ENCODE results near the gene GGA3.

GRCh38 chr17:75199886-75200618 lies 61.4 kb downstream of the GGA3 start:
- no peak for TF ChIP-seq CTCF (IDR thresholded peaks at IDR 0.05)
- no peak for TF ChIP-seq POLR2A (IDR thresholded peaks at IDR 0.05)
